Measurements from ENCODE around the gene ABCA4. TPM values are rescaled to one million over a fixed set of nuclear protein-coding genes. Genes with fewer than 3 reads are reported as not detected.

The ABCA4 gene
- total RNA-seq, 2 donors from 2014 or later = 2.0 to 3.7 TPM

- Histone ChIP-seq H3K27me3 (replicated peaks; ENCODE audit: insufficient read depth) (no peaks in the 10 kb centered on the region), H3K9me3 (no peaks in the 10 kb centered on the region), H3K4me1 (ENCODE audit: control insufficient read depth in 1 of 2, low read depth in 2 of 2) (peaks cover 13 to 17% of the 10 kb centered on the region in 2 donors), H3K4me3 (no peak overlapping the region), H3K36me3 (no peaks in the 10 kb centered on the region), H3K27ac (no peak overlapping the region)
- no peak for DNase-seq (ENCODE audit: low spot score)
- no peak for TF ChIP-seq CTCF (IDR thresholded peaks at IDR 0.05)
- ATAC-seq (ENCODE audit: insufficient number of reproducible peaks, low FRiP score, low read depth) = no peak
Measured at GRCh38 chr1:94122201-94122970, 1.4 kb upstream of the ABCA4 start.

GRCh38 chr1:94121411-94121821 lies 468 bp upstream of the ABCA4 start:
- no peak for TF ChIP-seq CTCF (IDR thresholded peaks at IDR 0.05)
- Histone ChIP-seq H3K4me3 (no peak overlapping the region), H3K27me3 (replicated peaks; ENCODE audit: insufficient read depth) (no peaks in the 10 kb centered on the region), H3K9me3 (no peaks in the 10 kb centered on the region), H3K4me1 (ENCODE audit: control insufficient read depth in 1 of 2, low read depth in 2 of 2) (peaks cover 3 to 17% of the 10 kb centered on the region in 2 donors), H3K36me3 (no peaks in the 10 kb centered on the region), H3K27ac (no peak overlapping the region)
- ATAC-seq (ENCODE audit: insufficient number of reproducible peaks, low FRiP score, low read depth) = no peak
- no peak for DNase-seq (ENCODE audit: low spot score)

GRCh38 chr1:94120570-94120901 lies 412 bp downstream of the ABCA4 start:
- DNase-seq (ENCODE audit: low spot score) (no peak), ATAC-seq (ENCODE audit: insufficient number of reproducible peaks, low FRiP score, low read depth) (no peak)
- Histone ChIP-seq H3K36me3 (no peaks in the 10 kb centered on the region), H3K27me3 (replicated peaks; ENCODE audit: insufficient read depth) (no peaks in the 10 kb centered on the region), H3K27ac (no peak overlapping the region), H3K9me3 (no peaks in the 10 kb centered on the region), H3K4me3 (no peak overlapping the region), H3K4me1 (ENCODE audit: control insufficient read depth in 1 of 2, low read depth in 2 of 2) (peaks cover 0 to 11% of the 10 kb centered on the region in 2 donors)
- no peak for TF ChIP-seq CTCF (IDR thresholded peaks at IDR 0.05)

GRCh38 chr1:94119796-94120569 lies 965 bp downstream of the ABCA4 start:
- Histone ChIP-seq H3K27ac (no peak overlapping the region), H3K4me1 (ENCODE audit: control insufficient read depth in 1 of 2, low read depth in 2 of 2) (peaks cover 0 to 11% of the 10 kb centered on the region in 2 donors), H3K27me3 (replicated peaks; ENCODE audit: insufficient read depth) (no peaks in the 10 kb centered on the region), H3K4me3 (no peak overlapping the region), H3K36me3 (no peaks in the 10 kb centered on the region), H3K9me3 (no peaks in the 10 kb centered on the region)
- TF ChIP-seq CTCF (IDR thresholded peaks at IDR 0.05) = no peak
- DNase-seq (ENCODE audit: low spot score) (no peak), ATAC-seq (ENCODE audit: insufficient number of reproducible peaks, low FRiP score, low read depth) (no peak)

- H3K4me1 ChIP-seq (ENCODE audit: control insufficient read depth in 1 of 2, low read depth in 2 of 2) = peaks cover 0 to 11% of the 10 kb centered on the region in 2 donors
- no peaks in the 10 kb centered on the region for H3K9me3 ChIP-seq
- H3K36me3 ChIP-seq = no peaks in the 10 kb centered on the region
- DNase-seq (ENCODE audit: low spot score) (no peak), ATAC-seq (ENCODE audit: insufficient number of reproducible peaks, low FRiP score, low read depth) (no peak)
- H3K4me3 ChIP-seq = no peak overlapping the region
- H3K27ac ChIP-seq = no peak overlapping the region
- no peaks in the 10 kb centered on the region for H3K27me3 ChIP-seq (replicated peaks; ENCODE audit: insufficient read depth)
- no peak for TF ChIP-seq CTCF (IDR thresholded peaks at IDR 0.05)
Measured at GRCh38 chr1:94119306-94119705, 1.6 kb downstream of the ABCA4 start.

Data from thoracic aorta (tissue), 2 donors.